CD8-positive, alpha-beta memory T cell (primary cell): ENCODE measurements around the gene RNU7-1. TPM values are rescaled to one million over a fixed set of nuclear protein-coding genes. Genes with fewer than 3 reads are reported as not detected.

Experiments
- CTCF ChIA-PET: fragments of 350-600 bp; sonication (Branson Sonifier 250); formaldehyde crosslinking; loops from one replicate; lab custom pipeline; 2021; ENCODE audit warnings: antibody characterized with exemption; lab: Charles Lee
- POLR2A ChIA-PET: fragments of 350-600 bp; sonication (Branson Sonifier 250); formaldehyde crosslinking; loops from one replicate; lab custom pipeline; 2021; ENCODE audit warnings: antibody characterized with exemption; lab: Charles Lee
- DNase-seq, 5 donors: peaks; one replicate each; pipeline versions ENCODE4 v3.0.0 to v3.0.0-alpha.2; 2020 to 2022; ENCODE audit warnings: mixed read lengths in 1 of 5
- H3K27ac ChIP-seq: one replicate; pipeline ENCODE4 v1.7.0; 2013; ENCODE audit warnings: low read depth, mild to moderate bottlenecking, low read length, moderate library complexity
- H3K27me3 ChIP-seq: 2 replicates; pipeline ENCODE4 v1.7.0; 2013; ENCODE audit warnings: low read length, mild to moderate bottlenecking; ENCODE audit not compliant: insufficient read depth, poor library complexity, severe bottlenecking
- H3K36me3 ChIP-seq: 2 replicates; pipeline ENCODE4 v1.7.0; 2013; ENCODE audit warnings: mild to moderate bottlenecking, low read length, moderate library complexity; ENCODE audit not compliant: insufficient read depth
- H3K4me1 ChIP-seq: 2 replicates; pipeline ENCODE4 v1.7.0; 2013; ENCODE audit warnings: mild to moderate bottlenecking, low read length, moderate library complexity; ENCODE audit not compliant: insufficient read depth
- H3K4me3 ChIP-seq: 2 replicates; pipeline ENCODE4 v1.7.0; 2013; ENCODE audit warnings: mild to moderate bottlenecking, low read length
- H3K9me3 ChIP-seq: 2 replicates; pipeline ENCODE4 v1.7.0; 2013; ENCODE audit warnings: mild to moderate bottlenecking, low read length
- H3K27ac Mint-ChIP-seq, 8 donors: one replicate each; pipeline ENCODE4 v1.8.0; 2020 to 2021; ENCODE audit warnings: mixed read lengths in 8 of 8, mild to moderate bottlenecking in 6 of 8, inconsistent platforms in 3 of 8, moderate library complexity in 3 of 8
- H3K27me3 Mint-ChIP-seq, 2 donors: one replicate each; pipeline ENCODE4 v1.8.0; 2020 to 2021; ENCODE audit warnings: mixed read lengths in 2 of 2, mild to moderate bottlenecking in 1 of 2, moderate library complexity in 1 of 2
- H3K36me3 Mint-ChIP-seq, 3 donors: one replicate each; pipeline ENCODE4 v1.8.0; 2020 to 2021; ENCODE audit warnings: mixed read lengths in 3 of 3, inconsistent platforms in 1 of 3, mild to moderate bottlenecking in 1 of 3
- H3K4me1 Mint-ChIP-seq, 3 donors: one replicate each; pipeline ENCODE4 v1.8.0; 2020 to 2021; ENCODE audit warnings: mixed read lengths in 3 of 3, inconsistent platforms in 1 of 3, mild to moderate bottlenecking in 1 of 3
- H3K4me3 Mint-ChIP-seq, 7 donors: one replicate each; pipeline ENCODE4 v1.8.0; 2020 to 2021; ENCODE audit warnings: mixed read lengths in 7 of 7, mild to moderate bottlenecking in 6 of 7, moderate library complexity in 4 of 7, inconsistent platforms in 2 of 7
- H3K9me3 Mint-ChIP-seq, 5 donors: one replicate each; pipeline ENCODE4 v1.8.0; 2020 to 2022; ENCODE audit warnings: mixed read lengths in 5 of 5, mild to moderate bottlenecking in 3 of 5, moderate library complexity in 2 of 5, inconsistent platforms in 1 of 5
- polyA plus RNA-seq: library from polyadenylated mRNA; unstranded; fragments of 300-500 nt; fragmentation: Illumina TruSeq; gene quantifications from one replicate; pipeline ENCODE4 v1.2.3, GENCODE V29; 2021
- total RNA-seq, 2 experiments: library from RNA; stranded (reverse); gene quantifications; one replicate each; pipeline ENCODE4 v1.2.3, GENCODE V29; 2021

The RNU7-1 gene
- total RNA-seq, result not detected
- not detected for polyA plus RNA-seq

- Mint-ChIP-seq H3K9me3 (no peaks in the 10 kb centered on the region), H3K36me3 (peaks cover 0 to 24% (median 0%) of the 10 kb centered on the region in 3 donors), H3K4me3 (peak within 1 kb of the TSS; percentile 87 to 98 (median 94)), H3K4me1 (peaks cover 56 to 67% (median 64%) of the 10 kb centered on the region in 3 donors), H3K27ac (peak within 1 kb of the TSS; percentile 94 to 100 (median 99)), H3K27me3 (peaks cover 0 to 6% of the 10 kb centered on the region in 2 donors)
- H3K27ac ChIP-seq, result peak within 1 kb of the TSS; percentile 96
- H3K4me1 ChIP-seq, result peaks cover 51% of the 10 kb centered on the region
- ChIA-PET POLR2A (interaction anchor here (0.5 to 10.6 kb wide), 16 partner anchors 9 to 220 kb away, joined by 3 to 481 read pairs (median 10); partner anchors contain the start of genes ATN1, CDCA3, COPS7A and EMG1), CTCF (interaction anchor here (0.8 to 22.6 kb wide), 20 partner anchors 9 to 323 kb away, joined by 3 to 815 read pairs (median 8); partner anchors contain the start of genes ATN1, C1RL, EMG1 and ENO2)
- H3K4me3 ChIP-seq, result peak within 1 kb of the TSS; percentile 72
- no peaks in the 10 kb centered on the region for H3K9me3 ChIP-seq
- H3K36me3 ChIP-seq, result no peaks in the 10 kb centered on the region
- H3K27me3 ChIP-seq, result no peaks in the 10 kb centered on the region
- peak; percentile 58 to 89 (median 86) for DNase-seq
Measured at GRCh38 chr12:6943722-6944380, at the start of gene RNU7-1, which contains the start of gene C12orf57. RNU7-1 (plus strand) TSS chr12:6943816. C12orf57 (plus strand) TSS chr12:6944022; CDS start chr12:6944122, 100 bp downstream.

GRCh38 chr12:6894321-6894720 lies 49.3 kb upstream of the RNU7-1 start:
- H3K27ac ChIP-seq, result no peak overlapping the region
- ChIA-PET POLR2A (no interaction called here), CTCF (interaction anchor here (1.1 kb wide), 1 partner anchor 22 kb away, joined by 3 read pairs; the partner anchor contains the start of gene SPSB2)
- peaks cover 12 to 19% (median 12%) of the 10 kb centered on the region in 3 donors for H3K4me1 Mint-ChIP-seq
- no peaks in the 10 kb centered on the region for H3K36me3 Mint-ChIP-seq
- no peaks in the 10 kb centered on the region for H3K36me3 ChIP-seq
- no peak overlapping the region for H3K4me3 Mint-ChIP-seq
- H3K27me3 ChIP-seq, result no peaks in the 10 kb centered on the region
- DNase-seq, result no peak
- no peaks in the 10 kb centered on the region for H3K9me3 Mint-ChIP-seq
- no peaks in the 10 kb centered on the region for H3K9me3 ChIP-seq
- peaks cover 0 to 4% of the 10 kb centered on the region in 2 donors for H3K27me3 Mint-ChIP-seq
- no peak overlapping the region for H3K4me3 ChIP-seq
- peaks cover 12% of the 10 kb centered on the region for H3K4me1 ChIP-seq
- H3K27ac Mint-ChIP-seq, result no peak overlapping the region

- H3K27me3 Mint-ChIP-seq, result peaks cover 0 to 4% of the 10 kb centered on the region in 2 donors
- no peaks in the 10 kb centered on the region for H3K36me3 ChIP-seq
- no peak overlapping the region for H3K4me3 Mint-ChIP-seq
- H3K27me3 ChIP-seq, result no peaks in the 10 kb centered on the region
- POLR2A ChIA-PET, result interaction anchor here (0.5 kb wide), 1 partner anchor 14 kb away, joined by 4 read pairs; no protein-coding TSS in a partner anchor
- H3K27ac ChIP-seq, result no peak overlapping the region
- no peaks in the 10 kb centered on the region for H3K36me3 Mint-ChIP-seq
- no peak overlapping the region for H3K27ac Mint-ChIP-seq
- H3K9me3 ChIP-seq, result no peaks in the 10 kb centered on the region
- no peaks in the 10 kb centered on the region for H3K4me1 ChIP-seq
- H3K9me3 Mint-ChIP-seq, result no peaks in the 10 kb centered on the region
- peaks cover 0 to 4% (median 0%) of the 10 kb centered on the region in 3 donors for H3K4me1 Mint-ChIP-seq
- H3K4me3 ChIP-seq, result no peak overlapping the region
- no peak for DNase-seq
- CTCF ChIA-PET, result interaction anchor here (0.7 kb wide), 1 partner anchor 24 kb away, joined by 3 read pairs; the partner anchor contains the start of gene SPSB2
Measured at GRCh38 chr12:6896846-6897435, 46.7 kb upstream of the RNU7-1 start.

- peaks cover 0 to 4% of the 10 kb centered on the region in 2 donors for H3K27me3 Mint-ChIP-seq
- DNase-seq, result no peak
- POLR2A ChIA-PET, result interaction anchor here (0.6 kb wide), 1 partner anchor 210 kb away, joined by 4 read pairs; the partner anchor contains the start of gene ZNF384
- H3K27me3 ChIP-seq, result no peaks in the 10 kb centered on the region
- peak overlapping the region in 1 of 8 donors; percentile 35 for H3K27ac Mint-ChIP-seq
- no peaks in the 10 kb centered on the region for H3K9me3 Mint-ChIP-seq
- peaks cover 0 to 5% (median 0%) of the 10 kb centered on the region in 3 donors for H3K4me1 Mint-ChIP-seq
- no peaks in the 10 kb centered on the region for H3K9me3 ChIP-seq
- H3K36me3 Mint-ChIP-seq, result no peaks in the 10 kb centered on the region
- H3K27ac ChIP-seq, result no peak overlapping the region
- CTCF ChIA-PET, result interaction anchor here (1.1 to 1.8 kb wide), 5 partner anchors 8 to 119 kb away, joined by 3 to 8 read pairs (median 4); partner anchors contain the start of genes LPCAT3 and SPSB2
- no peak overlapping the region for H3K4me3 ChIP-seq
- peaks cover 8% of the 10 kb centered on the region for H3K4me1 ChIP-seq
- H3K4me3 Mint-ChIP-seq, result no peak overlapping the region
- no peaks in the 10 kb centered on the region for H3K36me3 ChIP-seq
Measured at GRCh38 chr12:6899427-6899826, 44.2 kb upstream of the RNU7-1 start.

GRCh38 chr12:6899837-6900519 lies 43.6 kb upstream of the RNU7-1 start:
- H3K4me1 ChIP-seq, result peaks cover 10% of the 10 kb centered on the region
- peak overlapping the region in 1 of 8 donors; percentile 35 for H3K27ac Mint-ChIP-seq
- H3K4me1 Mint-ChIP-seq, result peaks cover 0 to 5% (median 0%) of the 10 kb centered on the region in 3 donors
- CTCF ChIA-PET, result interaction anchor here (1.1 to 1.8 kb wide), 4 partner anchors 9 to 118 kb away, joined by 3 to 8 read pairs (median 4); partner anchors contain the start of genes LPCAT3 and SPSB2
- no peak overlapping the region for H3K4me3 Mint-ChIP-seq
- peaks cover 0 to 4% of the 10 kb centered on the region in 2 donors for H3K27me3 Mint-ChIP-seq
- H3K9me3 Mint-ChIP-seq, result no peaks in the 10 kb centered on the region
- no peak overlapping the region for H3K4me3 ChIP-seq
- H3K27ac ChIP-seq, result no peak overlapping the region
- H3K36me3 Mint-ChIP-seq, result no peaks in the 10 kb centered on the region
- no peaks in the 10 kb centered on the region for H3K36me3 ChIP-seq
- H3K9me3 ChIP-seq, result no peaks in the 10 kb centered on the region
- H3K27me3 ChIP-seq, result no peaks in the 10 kb centered on the region
- DNase-seq, result no peak
- POLR2A ChIA-PET, result interaction anchor here (0.6 kb wide), 1 partner anchor 211 kb away, joined by 4 read pairs; the partner anchor contains the start of gene ZNF384

GRCh38 chr12:6902448-6902847 lies 41.2 kb upstream of the RNU7-1 start:
- Mint-ChIP-seq H3K4me3 (no peak overlapping the region), H3K36me3 (no peaks in the 10 kb centered on the region), H3K4me1 (peaks cover 0 to 5% (median 0%) of the 10 kb centered on the region in 3 donors), H3K9me3 (no peaks in the 10 kb centered on the region), H3K27me3 (no peaks in the 10 kb centered on the region), H3K27ac (peak overlapping the region in 3 of 8 donors; percentile 10 to 56 (median 30))
- no peak for DNase-seq
- Histone ChIP-seq H3K4me3 (no peak overlapping the region), H3K36me3 (no peaks in the 10 kb centered on the region), H3K27ac (no peak overlapping the region), H3K9me3 (no peaks in the 10 kb centered on the region), H3K27me3 (no peaks in the 10 kb centered on the region), H3K4me1 (peaks cover 16% of the 10 kb centered on the region)
- ChIA-PET CTCF (interaction anchor here (0.9 to 7.9 kb wide), 4 partner anchors 9 to 50 kb away, joined by 3 to 50 read pairs (median 24); partner anchors contain the start of gene SPSB2), POLR2A (interaction anchor here (0.6 to 1.2 kb wide), 3 partner anchors 11 to 91 kb away, joined by 3 to 7 read pairs (median 3); no protein-coding TSS in a partner anchor)

- no peak for DNase-seq
- H3K36me3 ChIP-seq, result no peaks in the 10 kb centered on the region
- no peak overlapping the region for H3K27ac ChIP-seq
- Mint-ChIP-seq H3K27me3 (no peaks in the 10 kb centered on the region), H3K36me3 (peaks cover 0 to 5% (median 3%) of the 10 kb centered on the region in 3 donors), H3K4me1 (peaks cover 0 to 5% (median 0%) of the 10 kb centered on the region in 3 donors), H3K9me3 (no peaks in the 10 kb centered on the region), H3K4me3 (peak overlapping the region in 1 of 7 donors; percentile 19), H3K27ac (peak overlapping the region in 1 of 8 donors; percentile 78)
- peaks cover 16% of the 10 kb centered on the region for H3K4me1 ChIP-seq
- CTCF ChIA-PET, result interaction anchor here (1.1 to 7.9 kb wide), 3 partner anchors 12 to 114 kb away, joined by 3 to 50 read pairs (median 45); partner anchors contain the start of genes LPCAT3 and SPSB2
- POLR2A ChIA-PET, result interaction anchor here (1.5 kb wide), 1 partner anchor 13 kb away, joined by 5 read pairs; no protein-coding TSS in a partner anchor
- no peaks in the 10 kb centered on the region for H3K9me3 ChIP-seq
- H3K4me3 ChIP-seq, result no peak overlapping the region
- no peaks in the 10 kb centered on the region for H3K27me3 ChIP-seq
Measured at GRCh38 chr12:6903722-6904121, 39.9 kb upstream of the RNU7-1 start.
